Psoas muscle (tissue), 8 donors: Measurements from ENCODE around the gene TAPBPL. TPM values are rescaled to one million over a fixed set of nuclear protein-coding genes. Genes with fewer than 3 reads are reported as not detected.
A peak's percentile ranks its signal among the peaks of the same experiment; 100 is the strongest.

Experiments
- ATAC-seq, 4 donors: fragments of 200-7000 bp; cut with Tn5 transposase; one replicate each; pipeline ENCODE4 v1.9.1; 2020; ENCODE audit warnings: moderate library complexity in 3 of 4, mild to moderate bottlenecking in 2 of 4
- DNase-seq, 2 donors: peaks; one replicate each; pipeline ENCODE4 v3.0.0-alpha.2; 2020
- H3K27ac ChIP-seq: fragments of 200-600 bp; one replicate; pipeline ENCODE4 v1.8.0; 2022
- H3K27me3 ChIP-seq, 3 donors: fragments of 200-600 bp in 1 of 3; one replicate each; pipeline versions ENCODE4 v1.6.1 to v1.8.0; 2013 to 2022; ENCODE audit warnings: low read length in 2 of 3, mild to moderate bottlenecking in 2 of 3, moderate library complexity in 1 of 3; ENCODE audit not compliant: insufficient read depth in 3 of 3
- H3K36me3 ChIP-seq, 2 donors: fragments of 200-600 bp in 1 of 2; one replicate each; pipeline versions ENCODE4 v1.6.1 to v1.8.0; 2013 to 2022; ENCODE audit warnings: low read depth in 1 of 2, mild to moderate bottlenecking in 1 of 2, moderate library complexity in 1 of 2; ENCODE audit not compliant: insufficient read depth in 1 of 2
- H3K4me1 ChIP-seq: fragments of 200-600 bp; one replicate; pipeline ENCODE4 v1.8.0; 2022
- H3K4me3 ChIP-seq: fragments of 200-600 bp; one replicate; pipeline ENCODE4 v1.8.0; 2022; ENCODE audit warnings: mild to moderate bottlenecking
- H3K9me3 ChIP-seq: fragments of 200-600 bp; one replicate; pipeline ENCODE4 v1.8.0; 2022
- WGBS, 3 donors: extraction: QIAGEN DNeasy Blood & Tissue Kit; methylation state at CpG; one replicate each; pipeline versions ENCODE4 v1.1.6 to v1.1.7; 2013; 5-methylcytosine and 5-hydroxymethylcytosine counted together
- intact Hi-C, 2 donors: fragments of 100-400 bp; cut with DNase I; formaldehyde crosslinking; loops; one replicate each; pipeline versions ENCODE4 v1.11.0 to v1.14.2; 2022
- long read RNA-seq, 2 donors: library from polyadenylated mRNA; unstranded; transcript quantifications; one replicate each; pipeline ENCODE4 v2.0.0, GENCODE V29; 2021
- polyA plus RNA-seq, 3 donors: library from polyadenylated mRNA; stranded (reverse); fragments of 200-250 nt; gene quantifications; one replicate each; pipeline ENCODE4 v1.2.3, GENCODE V29; 2013
- total RNA-seq, 4 donors: library from RNA; stranded (reverse); fragmentation: NEBNext Ultra II Directional in 2 of 4; extraction: Animal tissue kit (Norgen Biotek cat#: 25700) in 2 of 4; gene quantifications; one replicate each; pipeline versions ENCODE4 v1.2.1 to v1.2.4, GENCODE V29; 2021 to 2023
- TF ChIP-seq, protein P1 (sequence below): fragments of 200-600 bp; IDR thresholded peaks from one replicate; pipeline ENCODE4 v1.8.0; 2022; ENCODE audit warnings: antibody characterized with exemption
- donor health status: healthy with polysubstance abuse.
- donor health status: DM: no; HTN: no; CAD: no; lungs with moderate emphysema.
- donor health status: Bipolar disorder and iron deficiency.
- donor health status: healthy.
- donor health status: DM: yes; HTN: yes; CAD: no.
- donor health status: DM: no; HTN: no; CAD: no.
- donor health status: DM: no; HTN: no; CAD: no.
- donor health status: DM: yes; HTN: yes; CAD: no.

TAPBPL gene, protein sequence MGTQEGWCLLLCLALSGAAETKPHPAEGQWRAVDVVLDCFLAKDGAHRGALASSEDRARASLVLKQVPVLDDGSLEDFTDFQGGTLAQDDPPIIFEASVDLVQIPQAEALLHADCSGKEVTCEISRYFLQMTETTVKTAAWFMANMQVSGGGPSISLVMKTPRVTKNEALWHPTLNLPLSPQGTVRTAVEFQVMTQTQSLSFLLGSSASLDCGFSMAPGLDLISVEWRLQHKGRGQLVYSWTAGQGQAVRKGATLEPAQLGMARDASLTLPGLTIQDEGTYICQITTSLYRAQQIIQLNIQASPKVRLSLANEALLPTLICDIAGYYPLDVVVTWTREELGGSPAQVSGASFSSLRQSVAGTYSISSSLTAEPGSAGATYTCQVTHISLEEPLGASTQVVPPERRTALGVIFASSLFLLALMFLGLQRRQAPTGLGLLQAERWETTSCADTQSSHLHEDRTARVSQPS
- total RNA-seq (10 to 100 TPM in 1 of 4 donors, 1 to 10 TPM in 3; 6.4 to 11.3 (median 8.4) TPM), polyA plus RNA-seq (1 to 10 TPM; 4.6 to 8.4 (median 4.9) TPM)
- long read RNA-seq, donor 1, transcript TAPBPL-201 (7 exons, 1,741 nt) = major isoform, 6 of 11 reads
- long read RNA-seq, donor 1, partial matches to known transcripts = 3 of 11 reads
- long read RNA-seq, donor 1, other reads (novel, unspliced or antisense) = 1 of 11 reads
- long read RNA-seq, donor 2, transcript TAPBPL-201 (7 exons, 1,741 nt) = major isoform, 11 of 16 reads
- long read RNA-seq, donor 2, partial matches to known transcripts = 1 of 16 reads
- long read RNA-seq, donor 2, other reads (novel, unspliced or antisense) = 3 of 16 reads

DNA sequence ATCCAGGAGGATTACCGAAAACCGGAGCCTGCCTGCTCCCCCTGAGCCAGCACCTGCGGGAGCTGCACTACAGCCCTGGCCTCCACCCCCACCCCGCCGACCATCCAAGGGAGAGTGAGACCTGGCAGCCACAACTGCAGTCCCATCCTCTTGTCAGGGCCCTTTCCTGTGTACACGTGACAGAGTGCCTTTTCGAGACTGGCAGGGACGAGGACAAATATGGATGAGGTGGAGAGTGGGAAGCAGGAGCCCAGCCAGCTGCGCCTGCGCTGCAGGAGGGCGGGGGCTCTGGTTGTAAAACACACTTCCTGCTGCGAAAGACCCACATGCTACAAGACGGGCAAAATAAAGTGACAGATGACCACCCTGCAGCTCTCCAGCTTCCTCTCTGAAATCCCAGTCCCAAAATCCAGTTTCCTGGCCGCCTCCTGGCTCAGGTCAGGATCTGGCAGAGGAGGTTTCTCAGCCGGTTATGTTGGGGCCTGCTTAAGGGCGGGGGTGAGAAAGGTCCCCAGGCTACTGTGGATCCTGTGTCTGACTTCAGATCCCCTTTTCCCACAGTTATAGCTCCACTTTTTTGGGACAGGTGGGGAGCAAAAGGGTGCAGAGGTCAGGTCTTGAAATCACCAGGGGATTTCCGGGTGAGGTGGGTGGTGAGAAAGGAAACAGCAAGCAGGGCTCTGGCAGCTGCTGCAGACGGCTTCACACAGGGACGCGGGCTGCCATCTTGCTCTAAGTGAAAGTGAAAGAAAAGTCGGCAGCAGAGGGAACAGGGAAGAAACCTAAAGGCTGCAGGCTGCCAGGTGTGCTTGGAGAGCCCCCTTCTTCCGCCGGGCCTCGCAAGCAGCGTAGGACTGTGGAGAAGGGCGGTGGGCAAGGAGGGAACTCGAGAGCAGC is at the start of gene TAPBPL:
Gene TAPBPL (plus strand): TSS at position 695 of the 897 bp plus-strand sequence. CDS start 207 bp downstream, outside the sequence.
- H3K27me3 ChIP-seq = no peaks in the 10 kb centered on the region
- H3K9me3 ChIP-seq = no peaks in the 10 kb centered on the region
- H3K27ac ChIP-seq = peak within 1 kb of the TSS; percentile 95
- peak within 1 kb of the TSS; percentile 90 for H3K4me3 ChIP-seq
- H3K36me3 ChIP-seq = peaks cover 0 to 51% of the 10 kb centered on the region in 2 donors
- TF ChIP-seq, protein P1, sequence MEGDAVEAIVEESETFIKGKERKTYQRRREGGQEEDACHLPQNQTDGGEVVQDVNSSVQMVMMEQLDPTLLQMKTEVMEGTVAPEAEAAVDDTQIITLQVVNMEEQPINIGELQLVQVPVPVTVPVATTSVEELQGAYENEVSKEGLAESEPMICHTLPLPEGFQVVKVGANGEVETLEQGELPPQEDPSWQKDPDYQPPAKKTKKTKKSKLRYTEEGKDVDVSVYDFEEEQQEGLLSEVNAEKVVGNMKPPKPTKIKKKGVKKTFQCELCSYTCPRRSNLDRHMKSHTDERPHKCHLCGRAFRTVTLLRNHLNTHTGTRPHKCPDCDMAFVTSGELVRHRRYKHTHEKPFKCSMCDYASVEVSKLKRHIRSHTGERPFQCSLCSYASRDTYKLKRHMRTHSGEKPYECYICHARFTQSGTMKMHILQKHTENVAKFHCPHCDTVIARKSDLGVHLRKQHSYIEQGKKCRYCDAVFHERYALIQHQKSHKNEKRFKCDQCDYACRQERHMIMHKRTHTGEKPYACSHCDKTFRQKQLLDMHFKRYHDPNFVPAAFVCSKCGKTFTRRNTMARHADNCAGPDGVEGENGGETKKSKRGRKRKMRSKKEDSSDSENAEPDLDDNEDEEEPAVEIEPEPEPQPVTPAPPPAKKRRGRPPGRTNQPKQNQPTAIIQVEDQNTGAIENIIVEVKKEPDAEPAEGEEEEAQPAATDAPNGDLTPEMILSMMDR = no peak
- peak; percentile 90 to 93 (median 91) for ATAC-seq
- peaks cover 11% of the 10 kb centered on the region for H3K4me1 ChIP-seq
- DNase-seq = peak; percentile 85 to 89
- WGBS, 3 donors = 0% methylated on average over 27 of the region's 27 CpGs
- intact Hi-C loops = loop anchor here in 1 of 2 donors (5.0 kb wide), 1 partner anchor 124 kb away; no protein-coding TSS in a partner anchor

DNA sequence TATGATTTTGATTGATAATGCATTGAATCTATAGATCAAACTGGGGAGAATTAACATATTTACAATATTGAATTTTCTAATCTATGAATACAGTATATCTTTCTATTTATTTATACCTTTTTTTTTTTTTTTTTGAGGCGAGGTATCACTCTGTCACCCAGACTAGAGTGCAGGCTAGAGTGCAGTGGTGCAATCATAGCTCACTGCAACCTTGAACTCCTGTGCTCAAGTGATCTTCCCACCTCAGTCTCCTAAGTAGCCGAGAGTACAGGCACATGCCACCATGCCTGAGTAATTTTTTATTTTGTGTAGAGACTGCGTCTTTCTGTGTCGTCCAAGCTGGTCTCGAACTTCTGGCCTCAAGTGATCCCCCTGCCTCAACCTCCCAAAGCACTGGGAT is 47.5 kb upstream of the TAPBPL start:
- Histone ChIP-seq H3K27me3 (no peaks in the 10 kb centered on the region), H3K4me3 (no peak overlapping the region), H3K9me3 (no peaks in the 10 kb centered on the region), H3K4me1 (no peaks in the 10 kb centered on the region), H3K36me3 (peaks cover 0 to 15% of the 10 kb centered on the region in 2 donors), H3K27ac (no peak overlapping the region)
- no peak for ATAC-seq
- intact Hi-C loops = no loop called here
- TF ChIP-seq, protein P1 = no peak
- DNase-seq = no peak
- WGBS, 3 donors = 89 to 96% (median 91%) methylated on average over 5 of the region's 5 CpGs

DNA sequence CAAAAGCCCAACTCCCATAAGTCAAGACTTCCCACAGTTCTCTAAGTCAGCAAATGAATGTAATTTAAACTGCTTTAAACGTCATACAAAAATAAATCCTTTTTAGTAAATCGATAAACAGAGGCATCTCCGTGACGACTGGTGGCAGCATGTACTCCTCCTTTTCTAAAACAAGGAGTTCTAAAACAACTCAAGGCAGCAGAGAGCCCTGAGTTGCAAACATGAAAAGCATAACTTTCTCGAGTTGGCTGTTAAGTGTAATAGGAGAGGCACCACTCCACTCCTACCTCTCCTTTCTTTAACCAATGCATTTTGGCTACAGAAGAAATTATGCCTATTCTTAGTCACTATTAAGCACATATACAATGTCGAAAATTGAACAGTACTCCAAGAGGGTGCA is 45.9 kb upstream of the TAPBPL start:
- DNase-seq (no peak), ATAC-seq (no peak)
- TF ChIP-seq, protein P1 = no peak

DNA sequence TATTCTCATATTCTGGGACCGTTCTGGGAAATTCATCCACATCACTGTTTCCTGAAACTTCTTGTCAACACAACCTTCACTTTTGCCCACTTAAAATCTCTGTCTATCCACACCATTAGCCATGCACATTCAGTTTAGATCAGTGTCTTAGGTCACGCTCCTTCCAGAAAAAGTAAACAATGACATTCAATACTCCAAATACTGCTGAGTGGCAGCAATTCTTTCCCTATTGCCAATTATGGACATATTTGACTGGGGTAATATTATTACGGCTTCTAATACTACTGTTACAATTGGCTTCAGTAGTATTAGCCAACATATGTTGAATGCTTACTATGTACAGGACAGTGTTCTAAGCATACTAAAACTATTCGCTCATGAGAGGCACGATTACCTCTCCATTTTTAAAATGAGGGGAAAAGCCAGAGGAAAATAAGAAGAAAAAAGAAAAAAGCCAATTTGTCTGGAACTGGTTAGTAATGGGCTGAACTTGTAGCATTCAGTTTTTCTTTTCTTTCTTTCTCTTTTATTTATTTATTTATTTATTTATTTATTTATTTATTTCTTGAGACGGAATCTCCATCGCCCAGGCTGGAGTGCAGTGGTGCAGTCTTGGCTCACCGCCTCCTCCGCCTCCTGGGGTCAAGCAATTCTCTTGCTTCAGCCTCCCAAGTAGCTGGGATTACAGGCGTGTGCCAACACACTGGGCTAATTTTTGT is 44.4 kb upstream of the TAPBPL start:
- Histone ChIP-seq H3K4me1 (no peaks in the 10 kb centered on the region), H3K9me3 (no peaks in the 10 kb centered on the region), H3K4me3 (no peak overlapping the region), H3K27me3 (no peaks in the 10 kb centered on the region), H3K36me3 (no peaks in the 10 kb centered on the region), H3K27ac (no peak overlapping the region)
- intact Hi-C loops = no loop called here
- ATAC-seq = no peak
- TF ChIP-seq, protein P1 = no peak
- no peak for DNase-seq
- 91 to 93% (median 92%) methylated on average over 10 of the region's 10 CpGs for WGBS, 3 donors

More for the DNA sequence above, 45.9 kb upstream of the TAPBPL start:
- intact Hi-C loops = no loop called here
- peaks cover 0 to under 1% of the 10 kb centered on the region in 2 donors for H3K36me3 ChIP-seq
- H3K27me3 ChIP-seq = no peaks in the 10 kb centered on the region
- WGBS, 3 donors = 44 to 54% (median 46%) methylated on average over 6 of the region's 6 CpGs
- H3K9me3 ChIP-seq = no peaks in the 10 kb centered on the region
- H3K27ac ChIP-seq = no peak overlapping the region
- H3K4me3 ChIP-seq = no peak overlapping the region
- no peaks in the 10 kb centered on the region for H3K4me1 ChIP-seq
